IgD-negative memory B cell (primary cell): Measurements from ENCODE around the gene UGT2A2. TPM values are rescaled to one million over a fixed set of nuclear protein-coding genes. Genes with fewer than 3 reads are reported as not detected.
"Not testable (repeated sequence)": the region's sequence is repeated elsewhere in the genome, so short reads cannot be mapped to it uniquely, and the experiment has no call there.

Source experiments
- H3K27ac Mint-ChIP-seq, 3 donors: one replicate each; pipeline ENCODE4 v1.8.0; 2020 to 2022; ENCODE audit warnings: mild to moderate bottlenecking in 3 of 3, mixed read lengths in 3 of 3, moderate library complexity in 1 of 3
- H3K27me3 Mint-ChIP-seq: one replicate; pipeline ENCODE4 v1.8.0; 2021; ENCODE audit warnings: mixed read lengths
- H3K36me3 Mint-ChIP-seq: one replicate; pipeline ENCODE4 v1.8.0; 2020; ENCODE audit warnings: mild to moderate bottlenecking, mixed read lengths
- H3K4me1 Mint-ChIP-seq, 3 donors: one replicate each; pipeline ENCODE4 v1.8.0; 2020 to 2022; ENCODE audit warnings: mixed read lengths in 3 of 3, mild to moderate bottlenecking in 1 of 3
- H3K4me3 Mint-ChIP-seq, 4 donors: one replicate each; pipeline ENCODE4 v1.8.0; 2020 to 2022; ENCODE audit warnings: mild to moderate bottlenecking in 4 of 4, mixed read lengths in 4 of 4, moderate library complexity in 3 of 4
- H3K9me3 Mint-ChIP-seq, 3 donors: one replicate each; pipeline ENCODE4 v1.8.0; 2020 to 2021; ENCODE audit warnings: mixed read lengths in 3 of 3, mild to moderate bottlenecking in 1 of 3
- polyA plus RNA-seq: library from polyadenylated mRNA; unstranded; fragments of 300-500 nt; fragmentation: Illumina TruSeq; gene quantifications from one replicate; pipeline ENCODE4 v1.2.3, GENCODE V29; 2021

UGT2A2 gene
- not detected for polyA plus RNA-seq

GRCh38 chr4:69639542-69639941 is at the start of gene UGT2A2:
TSS of gene UGT2A2 (minus strand) at chr4:69639642. CDS start at chr4:69639640, 2 bp downstream.
- H3K27ac Mint-ChIP-seq: no peak within 1 kb of the TSS
- no peaks in the 10 kb centered on the region for H3K9me3 Mint-ChIP-seq
- H3K36me3 Mint-ChIP-seq: no peaks in the 10 kb centered on the region
- no peaks in the 10 kb centered on the region for H3K27me3 Mint-ChIP-seq
- H3K4me3 Mint-ChIP-seq: no peak within 1 kb of the TSS
- H3K4me1 Mint-ChIP-seq: no peaks in the 10 kb centered on the region

GRCh38 chr4:69684804-69685203 is 45.4 kb upstream of the UGT2A2 start:
- no peak overlapping the region for H3K4me3 Mint-ChIP-seq
- H3K27me3 Mint-ChIP-seq: no peaks in the 10 kb centered on the region
- H3K9me3 Mint-ChIP-seq: no peaks in the 10 kb centered on the region
- H3K36me3 Mint-ChIP-seq: no peaks in the 10 kb centered on the region
- H3K4me1 Mint-ChIP-seq: peaks cover 0 to 2% (median 0%) of the 10 kb centered on the region in 3 donors
- H3K27ac Mint-ChIP-seq: no peak overlapping the region

GRCh38 chr4:69668680-69669079 is 29.2 kb upstream of the UGT2A2 start:
- Mint-ChIP-seq H3K36me3 (no peaks in the 10 kb centered on the region), H3K4me1 (no peaks in the 10 kb centered on the region), H3K4me3 (no peak overlapping the region), H3K27me3 (no peaks in the 10 kb centered on the region), H3K9me3 (no peaks in the 10 kb centered on the region), H3K27ac (peak overlapping the region in 1 of 3 donors; percentile 31)

GRCh38 chr4:69664009-69664408 is 24.6 kb upstream of the UGT2A2 start:
- not testable (repeated sequence) for H3K4me3 Mint-ChIP-seq, H3K27ac Mint-ChIP-seq, H3K36me3 Mint-ChIP-seq, H3K27me3 Mint-ChIP-seq, H3K4me1 Mint-ChIP-seq, H3K9me3 Mint-ChIP-seq

GRCh38 chr4:69661130-69661803 is 21.8 kb upstream of the UGT2A2 start:
- H3K36me3 Mint-ChIP-seq, H3K27me3 Mint-ChIP-seq, H3K9me3 Mint-ChIP-seq, H3K4me3 Mint-ChIP-seq, H3K4me1 Mint-ChIP-seq, H3K27ac Mint-ChIP-seq: not testable (repeated sequence)

- Mint-ChIP-seq H3K27me3 (no peaks in the 10 kb centered on the region), H3K27ac (no peak overlapping the region), H3K4me1 (no peaks in the 10 kb centered on the region), H3K4me3 (no peak overlapping the region), H3K36me3 (no peaks in the 10 kb centered on the region), H3K9me3 (peaks cover 0 to 3% (median 0%) of the 10 kb centered on the region in 3 donors)
Measured at GRCh38 chr4:69658133-69658532, 18.7 kb upstream of the UGT2A2 start.

GRCh38 chr4:69656653-69657158 is 17.3 kb upstream of the UGT2A2 start:
- no peaks in the 10 kb centered on the region for H3K4me1 Mint-ChIP-seq
- H3K4me3 Mint-ChIP-seq: no peak overlapping the region
- peaks cover 0 to 2% (median 0%) of the 10 kb centered on the region in 3 donors for H3K9me3 Mint-ChIP-seq
- no peaks in the 10 kb centered on the region for H3K27me3 Mint-ChIP-seq
- H3K27ac Mint-ChIP-seq: no peak overlapping the region
- H3K36me3 Mint-ChIP-seq: no peaks in the 10 kb centered on the region

GRCh38 chr4:69653147-69653546 is 13.7 kb upstream of the UGT2A2 start, which contains the start of gene UGT2A1:
TSS of gene UGT2A1 (minus strand) at chr4:69653247. CDS start at chr4:69647644, 5,603 bp downstream.
- Mint-ChIP-seq H3K27me3 (no peaks in the 10 kb centered on the region), H3K4me1 (no peaks in the 10 kb centered on the region), H3K36me3 (no peaks in the 10 kb centered on the region), H3K4me3 (no peak within 1 kb of the TSS), H3K9me3 (peaks cover 0 to 2% (median 0%) of the 10 kb centered on the region in 3 donors), H3K27ac (no peak within 1 kb of the TSS)

- no peaks in the 10 kb centered on the region for H3K9me3 Mint-ChIP-seq
- H3K36me3 Mint-ChIP-seq: no peaks in the 10 kb centered on the region
- H3K27ac Mint-ChIP-seq: no peak overlapping the region
- no peak overlapping the region for H3K4me3 Mint-ChIP-seq
- H3K4me1 Mint-ChIP-seq: no peaks in the 10 kb centered on the region
- H3K27me3 Mint-ChIP-seq: no peaks in the 10 kb centered on the region
Measured at GRCh38 chr4:69650872-69651271, 11.4 kb upstream of the UGT2A2 start.

GRCh38 chr4:69649629-69650028 is 10.2 kb upstream of the UGT2A2 start:
- H3K4me1 Mint-ChIP-seq: no peaks in the 10 kb centered on the region

GRCh38 chr4:69649207-69649606 is 9.8 kb upstream of the UGT2A2 start:
- Mint-ChIP-seq H3K36me3 (no peaks in the 10 kb centered on the region), H3K9me3 (no peaks in the 10 kb centered on the region), H3K4me3 (no peak overlapping the region), H3K27me3 (no peaks in the 10 kb centered on the region), H3K4me1 (no peaks in the 10 kb centered on the region), H3K27ac (no peak overlapping the region)

More at GRCh38 chr4:69649629-69650028, 10.2 kb upstream of the UGT2A2 start:
- Mint-ChIP-seq H3K27ac (no peak overlapping the region), H3K4me3 (no peak overlapping the region), H3K27me3 (no peaks in the 10 kb centered on the region), H3K9me3 (no peaks in the 10 kb centered on the region), H3K36me3 (no peaks in the 10 kb centered on the region)

GRCh38 chr4:69642961-69643360 is 3.5 kb upstream of the UGT2A2 start:
- Mint-ChIP-seq H3K4me1 (no peaks in the 10 kb centered on the region), H3K9me3 (no peaks in the 10 kb centered on the region), H3K36me3 (no peaks in the 10 kb centered on the region), H3K27ac (no peak overlapping the region), H3K27me3 (no peaks in the 10 kb centered on the region), H3K4me3 (no peak overlapping the region)

GRCh38 chr4:69640289-69640688 is 847 bp upstream of the UGT2A2 start:
- no peak overlapping the region for H3K4me3 Mint-ChIP-seq
- no peaks in the 10 kb centered on the region for H3K4me1 Mint-ChIP-seq
- H3K36me3 Mint-ChIP-seq: no peaks in the 10 kb centered on the region
- no peak overlapping the region for H3K27ac Mint-ChIP-seq
- no peaks in the 10 kb centered on the region for H3K27me3 Mint-ChIP-seq
- no peaks in the 10 kb centered on the region for H3K9me3 Mint-ChIP-seq

GRCh38 chr4:69617083-69617694 is 22.3 kb downstream of the UGT2A2 start:
- Mint-ChIP-seq H3K4me3 (no peak overlapping the region), H3K27ac (no peak overlapping the region)

GRCh38 chr4:69610484-69610883 is 29.0 kb downstream of the UGT2A2 start:
- Mint-ChIP-seq H3K36me3 (no peaks in the 10 kb centered on the region), H3K4me1 (no peaks in the 10 kb centered on the region), H3K4me3 (no peak overlapping the region), H3K9me3 (peaks cover 0 to 5% (median 4%) of the 10 kb centered on the region in 3 donors), H3K27ac (no peak overlapping the region), H3K27me3 (no peaks in the 10 kb centered on the region)

More at GRCh38 chr4:69617083-69617694, 22.3 kb downstream of the UGT2A2 start:
- H3K4me1 Mint-ChIP-seq: no peaks in the 10 kb centered on the region
- no peaks in the 10 kb centered on the region for H3K36me3 Mint-ChIP-seq
- peaks cover 0 to 20% (median 6%) of the 10 kb centered on the region in 3 donors for H3K9me3 Mint-ChIP-seq
- no peaks in the 10 kb centered on the region for H3K27me3 Mint-ChIP-seq

- Mint-ChIP-seq H3K27me3 (no peaks in the 10 kb centered on the region), H3K4me3 (no peak overlapping the region), H3K36me3 (no peaks in the 10 kb centered on the region), H3K27ac (no peak overlapping the region), H3K9me3 (no peaks in the 10 kb centered on the region), H3K4me1 (no peaks in the 10 kb centered on the region)
Measured at GRCh38 chr4:69601065-69601464, 38.4 kb downstream of the UGT2A2 start.
